Measurements from ENCODE around the gene ZNF17.

The ZNF17 gene

GRCh38 chr19:57421037-57421436 is 10.1 kb downstream of the ZNF17 start:
- H3K4me3 ChIP-seq (ENCODE audit: insufficient read depth, low read depth, low read length) = no peak overlapping the region
- H3K4me1 ChIP-seq (ENCODE audit: control insufficient read depth, insufficient read depth, low read length) = no peaks in the 10 kb centered on the region
- peaks cover 13% of the 10 kb centered on the region for H3K36me3 ChIP-seq (ENCODE audit: control insufficient read depth, insufficient read depth, low read length)
- no peaks in the 10 kb centered on the region for H3K9me3 ChIP-seq (ENCODE audit: control insufficient read depth, low read length)
- no peak overlapping the region for H3K27ac ChIP-seq (ENCODE audit: insufficient read depth, low read depth, low read length, poor library complexity, severe bottlenecking)
- no peaks in the 10 kb centered on the region for H3K27me3 ChIP-seq (ENCODE audit: control insufficient read depth, insufficient read depth, low read length, poor library complexity, severe bottlenecking)
- WGBS, 2 experiments = 95 to 100% methylated on average over 1 to 3 of the region's 3 CpGs

- H3K4me3 ChIP-seq (ENCODE audit: insufficient read depth, low read depth, low read length) = peak overlapping the region; percentile 97
- no peaks in the 10 kb centered on the region for H3K9me3 ChIP-seq (ENCODE audit: control insufficient read depth, low read length)
- H3K4me1 ChIP-seq (ENCODE audit: control insufficient read depth, insufficient read depth, low read length) = no peaks in the 10 kb centered on the region
- WGBS, 2 experiments = 49 to 51% methylated on average over 15 of the region's 15 CpGs
- H3K36me3 ChIP-seq (ENCODE audit: control insufficient read depth, insufficient read depth, low read length) = peaks cover 8% of the 10 kb centered on the region
- no peaks in the 10 kb centered on the region for H3K27me3 ChIP-seq (ENCODE audit: control insufficient read depth, insufficient read depth, low read length, poor library complexity, severe bottlenecking)
- H3K27ac ChIP-seq (ENCODE audit: insufficient read depth, low read depth, low read length, poor library complexity, severe bottlenecking) = peak overlapping the region; percentile 22
Observed at GRCh38 chr19:57434386-57435061, 23.6 kb downstream of the ZNF17 start.

GRCh38 chr19:57435062-57435978 is 24.4 kb downstream of the ZNF17 start, which contains the start of gene ZNF749:
Gene ZNF749 (plus strand): TSS chr19:57435325. CDS start chr19:57435579, 254 bp downstream.
- WGBS, 2 experiments = 0% methylated on average over 61 of the region's 61 CpGs
- peak within 1 kb of the TSS; percentile 26 for H3K27ac ChIP-seq (ENCODE audit: insufficient read depth, low read depth, low read length, poor library complexity, severe bottlenecking)

GRCh38 chr19:57436417-57436816 is 25.5 kb downstream of the ZNF17 start:
- 88 to 91% methylated on average over 1 of the region's 1 CpG for WGBS, 2 experiments
- peaks cover 8% of the 10 kb centered on the region for H3K36me3 ChIP-seq (ENCODE audit: control insufficient read depth, insufficient read depth, low read length)
- no peaks in the 10 kb centered on the region for H3K4me1 ChIP-seq (ENCODE audit: control insufficient read depth, insufficient read depth, low read length)
- H3K9me3 ChIP-seq (ENCODE audit: control insufficient read depth, low read length) = no peaks in the 10 kb centered on the region
- H3K27ac ChIP-seq (ENCODE audit: insufficient read depth, low read depth, low read length, poor library complexity, severe bottlenecking) = no peak overlapping the region
- no peaks in the 10 kb centered on the region for H3K27me3 ChIP-seq (ENCODE audit: control insufficient read depth, insufficient read depth, low read length, poor library complexity, severe bottlenecking)
- peak overlapping the region; percentile 97 for H3K4me3 ChIP-seq (ENCODE audit: insufficient read depth, low read depth, low read length)

More at GRCh38 chr19:57435062-57435978, 24.4 kb downstream of the ZNF17 start, which contains the start of gene ZNF749:
- Histone ChIP-seq H3K4me3 (ENCODE audit: insufficient read depth, low read depth, low read length) (peak within 1 kb of the TSS; percentile 97), H3K36me3 (ENCODE audit: control insufficient read depth, insufficient read depth, low read length) (peaks cover 8% of the 10 kb centered on the region), H3K9me3 (ENCODE audit: control insufficient read depth, low read length) (no peaks in the 10 kb centered on the region), H3K27me3 (ENCODE audit: control insufficient read depth, insufficient read depth, low read length, poor library complexity, severe bottlenecking) (no peaks in the 10 kb centered on the region), H3K4me1 (ENCODE audit: control insufficient read depth, insufficient read depth, low read length) (no peaks in the 10 kb centered on the region)

GRCh38 chr19:57437931-57438330 is 27.0 kb downstream of the ZNF17 start:
- no peaks in the 10 kb centered on the region for H3K9me3 ChIP-seq (ENCODE audit: control insufficient read depth, low read length)
- 93 to 95% methylated on average over 3 to 4 of the region's 4 CpGs for WGBS, 2 experiments
- peaks cover 8% of the 10 kb centered on the region for H3K36me3 ChIP-seq (ENCODE audit: control insufficient read depth, insufficient read depth, low read length)
- H3K4me1 ChIP-seq (ENCODE audit: control insufficient read depth, insufficient read depth, low read length) = no peaks in the 10 kb centered on the region
- H3K27ac ChIP-seq (ENCODE audit: insufficient read depth, low read depth, low read length, poor library complexity, severe bottlenecking) = no peak overlapping the region
- H3K27me3 ChIP-seq (ENCODE audit: control insufficient read depth, insufficient read depth, low read length, poor library complexity, severe bottlenecking) = no peaks in the 10 kb centered on the region
- H3K4me3 ChIP-seq (ENCODE audit: insufficient read depth, low read depth, low read length) = no peak overlapping the region

GRCh38 chr19:57438925-57439324 is 28.0 kb downstream of the ZNF17 start:
- H3K36me3 ChIP-seq (ENCODE audit: control insufficient read depth, insufficient read depth, low read length) = peaks cover 18% of the 10 kb centered on the region
- WGBS, 2 experiments = 94% methylated on average over 9 of the region's 9 CpGs

GRCh38 chr19:57441979-57442752 is 31.2 kb downstream of the ZNF17 start:
- 81 to 85% methylated on average over 7 of the region's 7 CpGs for WGBS, 2 experiments
- Histone ChIP-seq H3K27me3 (ENCODE audit: control insufficient read depth, insufficient read depth, low read length, poor library complexity, severe bottlenecking) (no peaks in the 10 kb centered on the region), H3K4me3 (ENCODE audit: insufficient read depth, low read depth, low read length) (no peak overlapping the region), H3K9me3 (ENCODE audit: control insufficient read depth, low read length) (no peaks in the 10 kb centered on the region), H3K36me3 (ENCODE audit: control insufficient read depth, insufficient read depth, low read length) (peaks cover 26% of the 10 kb centered on the region), H3K27ac (ENCODE audit: insufficient read depth, low read depth, low read length, poor library complexity, severe bottlenecking) (no peak overlapping the region), H3K4me1 (ENCODE audit: control insufficient read depth, insufficient read depth, low read length) (no peaks in the 10 kb centered on the region)

More at GRCh38 chr19:57438925-57439324, 28.0 kb downstream of the ZNF17 start:
- H3K4me3 ChIP-seq (ENCODE audit: insufficient read depth, low read depth, low read length) = no peak overlapping the region
- H3K27me3 ChIP-seq (ENCODE audit: control insufficient read depth, insufficient read depth, low read length, poor library complexity, severe bottlenecking) = no peaks in the 10 kb centered on the region
- no peak overlapping the region for H3K27ac ChIP-seq (ENCODE audit: insufficient read depth, low read depth, low read length, poor library complexity, severe bottlenecking)
- no peaks in the 10 kb centered on the region for H3K4me1 ChIP-seq (ENCODE audit: control insufficient read depth, insufficient read depth, low read length)
- no peaks in the 10 kb centered on the region for H3K9me3 ChIP-seq (ENCODE audit: control insufficient read depth, low read length)

GRCh38 chr19:57443121-57443696 is 32.2 kb downstream of the ZNF17 start:
- Histone ChIP-seq H3K4me1 (ENCODE audit: control insufficient read depth, insufficient read depth, low read length) (no peaks in the 10 kb centered on the region), H3K9me3 (ENCODE audit: control insufficient read depth, low read length) (no peaks in the 10 kb centered on the region), H3K36me3 (ENCODE audit: control insufficient read depth, insufficient read depth, low read length) (peaks cover 26% of the 10 kb centered on the region), H3K4me3 (ENCODE audit: insufficient read depth, low read depth, low read length) (no peak overlapping the region), H3K27ac (ENCODE audit: insufficient read depth, low read depth, low read length, poor library complexity, severe bottlenecking) (no peak overlapping the region), H3K27me3 (ENCODE audit: control insufficient read depth, insufficient read depth, low read length, poor library complexity, severe bottlenecking) (no peaks in the 10 kb centered on the region)
- 75 to 77% methylated on average over 5 of the region's 5 CpGs for WGBS, 2 experiments

GRCh38 chr19:57452307-57452706 is 41.3 kb downstream of the ZNF17 start:
- Histone ChIP-seq H3K27ac (ENCODE audit: insufficient read depth, low read depth, low read length, poor library complexity, severe bottlenecking) (no peak overlapping the region), H3K4me1 (ENCODE audit: control insufficient read depth, insufficient read depth, low read length) (no peaks in the 10 kb centered on the region), H3K36me3 (ENCODE audit: control insufficient read depth, insufficient read depth, low read length) (no peaks in the 10 kb centered on the region), H3K9me3 (ENCODE audit: control insufficient read depth, low read length) (no peaks in the 10 kb centered on the region), H3K27me3 (ENCODE audit: control insufficient read depth, insufficient read depth, low read length, poor library complexity, severe bottlenecking) (no peaks in the 10 kb centered on the region), H3K4me3 (ENCODE audit: insufficient read depth, low read depth, low read length) (no peak overlapping the region)
- 87 to 92% methylated on average over 2 of the region's 3 CpGs for WGBS, 2 experiments

Measured in ectodermal cell (in vitro differentiated cells).